WTC11 (cell line): ENCODE results near the gene RREB1.

Experiments
- ATF2 ChIP-seq: sonication (generic); formaldehyde crosslinking; IDR thresholded peaks from 2 replicates; pipeline ENCODE4 v1.8.1; 2022; ENCODE audit warnings: low read depth, missing genetic modification reagents, borderline replicate concordance
- CTCF ChIP-seq: fragments of 200-600 bp; IDR thresholded peaks from 2 replicates; pipeline ENCODE4 v1.8.0; 2022; ENCODE audit warnings: antibody characterized with exemption
- ESRRA ChIP-seq: sonication (generic); formaldehyde crosslinking; IDR thresholded peaks from 2 replicates; pipeline ENCODE4 v1.8.1; 2022; ENCODE audit warnings: mild to moderate bottlenecking, missing genetic modification reagents, borderline replicate concordance
- HMGXB4 ChIP-seq: sonication (generic); formaldehyde crosslinking; IDR thresholded peaks from 2 replicates; pipeline ENCODE4 v1.8.1; 2023; ENCODE audit warnings: mild to moderate bottlenecking, moderate library complexity, missing genetic modification reagents
- JUN ChIP-seq: sonication (generic); formaldehyde crosslinking; IDR thresholded peaks from 2 replicates; pipeline ENCODE4 v1.8.0; 2023; ENCODE audit warnings: mild to moderate bottlenecking, missing genetic modification reagents
- MAX ChIP-seq: sonication (generic); formaldehyde crosslinking; IDR thresholded peaks from 2 replicates; pipeline ENCODE4 v1.8.0; 2022; ENCODE audit warnings: mild to moderate bottlenecking, missing genetic modification reagents
- RORB ChIP-seq: fragments of 250-450 bp; sonication (Bioruptor Pico); IDR thresholded peaks from 2 replicates; pipeline ENCODE4 v1.9.0; 2021; ENCODE audit warnings: mild to moderate bottlenecking
- USF2 ChIP-seq: sonication (generic); formaldehyde crosslinking; IDR thresholded peaks from 2 replicates; pipeline ENCODE4 v1.8.1; 2023; ENCODE audit warnings: mild to moderate bottlenecking, missing genetic modification reagents, moderate library complexity
- ZNF416 ChIP-seq: fragments of 250-450 bp; sonication (Bioruptor Pico); IDR thresholded peaks from 2 replicates; pipeline ENCODE4 v1.9.0; 2021; ENCODE audit warnings: mild to moderate bottlenecking, inconsistent platforms

- TF ChIP-seq MAX (CRISPR knock-in tag) (no peak), HMGXB4 (CRISPR knock-in tag) (no peak), CTCF (no peak), USF2 (CRISPR knock-in tag) (no peak), RORB (CRISPR knock-in tag) (no peak), ATF2 (no peak), ESRRA (no peak), JUN (CRISPR knock-in tag) (no peak), ZNF416 (CRISPR knock-in tag) (no peak)
These were observed 135.0 kb downstream of the RREB1 start for GRCh38 chr6:7242835-7243178.
